NCI-H510A treated with DMSO at 0.1 percent for 48 hours (cell line): ENCODE data around the gene PANX1.
A peak's percentile ranks its signal among the peaks of the same experiment; 100 is the strongest.

ENCODE experiments used
- DNase-seq: peaks from one replicate; lab custom pipeline; 2025; lab: John Stamatoyannopoulos, UW

The PANX1 gene

GRCh38 chr11:94129512-94130297 lies 1.1 kb downstream of the PANX1 start:
- DNase-seq = peak; percentile 44

GRCh38 chr11:94130298-94131046 lies 1.8 kb downstream of the PANX1 start:
- no peak for DNase-seq

GRCh38 chr11:94131047-94131717 lies 2.5 kb downstream of the PANX1 start:
- DNase-seq = peak; percentile 12

- no peak for DNase-seq
These were observed 3.1 kb downstream of the PANX1 start for GRCh38 chr11:94131718-94132115.

GRCh38 chr11:94132152-94132558 lies 3.5 kb downstream of the PANX1 start:
- no peak for DNase-seq

- no peak for DNase-seq
These were observed 4.3 kb downstream of the PANX1 start for GRCh38 chr11:94132823-94133408.

GRCh38 chr11:94133752-94134151 lies 5.1 kb downstream of the PANX1 start:
- no peak for DNase-seq

GRCh38 chr11:94134651-94135512 lies 6.2 kb downstream of the PANX1 start:
- no peak for DNase-seq

- DNase-seq = no peak
These were observed 10.8 kb downstream of the PANX1 start for GRCh38 chr11:94139416-94139815.

GRCh38 chr11:94140154-94140655 lies 11.6 kb downstream of the PANX1 start:
- no peak for DNase-seq

- no peak for DNase-seq
These were observed 13.1 kb downstream of the PANX1 start for GRCh38 chr11:94141511-94142307.

GRCh38 chr11:94142308-94143281 lies 14.0 kb downstream of the PANX1 start:
- no peak for DNase-seq

- DNase-seq = no peak
These were observed 15.6 kb downstream of the PANX1 start for GRCh38 chr11:94144216-94144615.

GRCh38 chr11:94144664-94145063 lies 16.0 kb downstream of the PANX1 start:
- DNase-seq = no peak

GRCh38 chr11:94145431-94145830 lies 16.8 kb downstream of the PANX1 start:
- DNase-seq = no peak

- no peak for DNase-seq
These were observed 17.3 kb downstream of the PANX1 start for GRCh38 chr11:94145916-94146315.

GRCh38 chr11:94147433-94147845 lies 18.8 kb downstream of the PANX1 start:
- DNase-seq = no peak

GRCh38 chr11:94148189-94148588 lies 19.5 kb downstream of the PANX1 start:
- DNase-seq = no peak

GRCh38 chr11:94149431-94150017 lies 20.9 kb downstream of the PANX1 start:
- no peak for DNase-seq
